HEK293T (cell line): Measurements from ENCODE around the gene FOCAD.

Source experiments
- NFRKB ChIP-seq: fragments of 450-650 bp; IDR thresholded peaks from 2 replicates; pipeline ENCODE4 v1.6.1; 2016; ENCODE audit warnings: mild to moderate bottlenecking, moderate library complexity
- SP1 ChIP-seq: fragments of 450-650 bp; IDR thresholded peaks from 2 replicates; pipeline ENCODE4 v1.6.1; 2017

DNA sequence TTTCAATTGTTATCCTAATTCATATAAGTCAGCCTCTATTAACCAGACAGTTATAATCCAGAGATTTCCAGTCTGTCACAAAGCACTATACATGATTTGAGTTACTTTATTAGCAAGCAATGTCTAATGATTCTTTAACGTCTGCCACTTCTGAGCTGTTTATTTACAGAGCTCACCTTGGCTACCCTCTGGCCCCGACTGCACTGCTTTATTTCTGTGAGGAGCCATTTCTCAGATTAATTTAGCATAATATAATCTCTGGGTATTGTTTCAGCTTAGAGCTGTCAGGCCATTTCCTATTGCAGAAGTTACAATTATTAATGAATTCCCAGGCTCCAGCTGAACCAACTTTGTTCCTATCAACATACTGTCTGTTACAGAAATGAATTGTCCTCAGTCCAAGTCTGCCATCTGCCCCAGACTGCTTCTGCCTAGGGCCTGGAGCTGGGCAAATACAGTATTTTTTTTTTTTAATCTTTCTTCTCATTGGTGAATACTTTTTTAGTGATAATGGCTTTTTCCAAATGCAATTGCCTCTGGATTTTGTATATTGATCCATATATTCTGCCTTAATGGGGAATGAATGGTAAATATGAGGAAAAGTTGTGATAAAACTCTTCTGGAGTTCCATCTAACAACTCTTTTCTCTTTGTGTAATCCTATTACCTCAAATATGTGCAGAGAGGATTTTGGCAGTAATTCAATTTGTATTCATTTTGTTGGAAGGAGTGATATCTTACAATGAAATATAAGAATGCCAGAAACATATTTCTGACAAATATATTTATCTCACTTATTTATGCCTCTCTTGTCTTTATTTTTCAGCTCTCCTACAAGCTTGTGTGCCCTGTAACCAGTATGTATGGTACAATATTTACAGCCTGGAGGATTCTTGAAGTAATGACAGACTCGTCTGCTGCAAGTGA lies 104.7 kb downstream of the FOCAD start:
- TF ChIP-seq NFRKB (no peak), SP1 (no peak)
